Activated gamma-delta T cell treated with Interleukin-2 at 50 U/mL for 16 hours (primary cell): ENCODE data around the gene BTBD9.

ENCODE experiments used
- DNase-seq: peaks from one replicate; pipeline ENCODE4 v3.0.0-alpha.2; 2020

The BTBD9 gene

DNA sequence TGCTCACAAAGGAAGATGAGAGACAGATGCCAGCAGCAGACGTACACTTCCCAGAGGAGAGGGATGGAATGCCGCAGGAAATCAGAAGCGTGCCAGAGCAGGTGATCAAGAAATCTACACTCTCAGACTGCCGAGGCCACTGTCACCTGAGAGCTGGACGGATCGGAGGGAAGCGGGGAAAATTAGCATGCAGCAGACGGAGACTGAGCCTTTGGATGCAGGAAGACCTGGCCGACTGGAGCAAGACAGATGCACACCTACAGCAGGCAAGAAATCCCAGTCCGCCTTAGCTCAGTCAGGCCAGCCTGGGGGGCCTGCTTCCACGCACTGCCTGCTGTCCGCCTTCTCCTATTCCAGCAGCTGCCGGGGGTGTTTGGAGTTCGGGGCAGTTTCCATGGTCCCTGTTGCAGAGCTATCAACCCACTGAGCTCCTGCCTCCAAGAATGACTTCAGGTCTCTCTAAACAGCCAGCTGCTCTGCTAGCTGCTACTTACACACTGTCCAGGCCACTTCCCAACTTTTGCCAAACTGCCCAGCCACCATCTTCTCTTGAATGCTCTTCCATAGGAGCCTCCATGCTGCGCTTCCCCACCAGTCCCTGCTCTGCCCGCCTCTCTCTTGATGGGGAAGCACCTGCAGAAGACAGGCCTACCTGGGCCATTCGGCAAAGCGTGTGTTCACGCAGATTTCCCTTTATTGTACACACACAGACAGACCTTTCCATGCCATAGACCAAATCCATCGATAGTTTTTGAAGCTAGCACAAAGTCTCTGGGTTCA is 451.7 kb downstream of the BTBD9 start:
- DNase-seq = no peak

GRCh38 chr6:38187325-38187724 is 452.4 kb downstream of the BTBD9 start:
- no peak for DNase-seq

GRCh38 chr6:38185752-38186151 is 454.0 kb downstream of the BTBD9 start:
- DNase-seq = no peak

GRCh38 chr6:38185244-38185643 is 454.5 kb downstream of the BTBD9 start:
- no peak for DNase-seq

DNA sequence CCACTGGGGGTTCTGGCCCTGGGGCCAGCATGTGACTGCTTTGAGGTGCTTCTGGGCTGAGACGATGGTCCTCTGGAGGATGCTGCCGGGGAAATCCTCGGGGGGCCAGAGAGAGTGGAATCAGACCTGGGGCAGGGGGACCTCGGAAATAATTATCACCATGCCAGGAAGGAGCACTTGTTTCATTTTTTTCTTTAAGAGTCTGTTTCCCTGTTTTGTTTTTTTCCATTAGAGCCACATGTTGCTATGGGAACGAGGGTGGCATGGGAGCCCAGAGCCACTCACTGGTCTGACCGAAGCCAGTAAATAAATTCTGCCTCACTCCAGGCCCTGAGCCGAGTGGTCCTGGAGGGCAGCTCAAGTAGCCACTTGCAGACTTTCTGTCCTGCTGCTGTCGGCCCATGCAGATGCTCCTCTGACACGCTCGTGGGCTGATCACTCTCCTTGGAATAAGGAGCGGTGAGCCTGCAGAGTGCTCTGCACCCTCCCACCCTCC is 455.1 kb downstream of the BTBD9 start:
- DNase-seq = no peak

DNA sequence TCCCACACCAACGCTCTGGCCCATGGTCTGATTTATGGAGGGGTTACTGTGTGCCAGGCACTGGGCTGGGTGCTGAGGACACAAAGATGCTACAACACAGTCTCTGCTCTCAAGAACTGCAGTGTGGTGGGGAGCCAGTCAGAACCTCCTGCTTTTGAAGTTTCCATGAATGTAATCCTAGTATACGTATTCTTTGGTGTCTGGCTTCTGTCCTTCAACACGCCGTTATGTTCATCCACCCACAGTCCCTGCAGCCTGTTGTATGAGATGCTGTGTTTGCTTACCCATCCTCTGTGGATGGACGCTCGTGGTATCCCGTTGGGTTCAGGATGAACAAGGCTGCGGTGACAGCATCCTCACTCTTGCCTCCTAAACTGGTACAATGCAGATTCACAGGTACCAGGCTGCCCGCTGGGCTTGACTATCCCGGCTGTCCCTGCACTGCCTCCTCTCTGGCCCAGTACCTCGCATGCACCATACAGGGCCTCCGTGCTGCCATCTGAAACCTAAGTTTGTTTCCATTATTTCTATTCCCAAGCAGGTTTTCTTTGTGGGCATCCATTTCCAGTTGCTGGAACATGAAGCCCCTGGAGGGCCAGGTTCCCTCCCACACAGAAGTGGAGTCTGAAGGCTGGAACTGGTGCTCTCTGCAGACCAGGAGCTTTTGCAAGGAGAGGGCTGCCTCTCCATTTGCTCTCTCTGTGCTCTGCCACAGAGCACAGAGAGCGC is 455.7 kb downstream of the BTBD9 start:
- DNase-seq = no peak

- DNase-seq = no peak
Observed at GRCh38 chr6:38182426-38182825, 457.3 kb downstream of the BTBD9 start.

- no peak for DNase-seq
Observed at GRCh38 chr6:38180586-38180985, 459.1 kb downstream of the BTBD9 start.

- no peak for DNase-seq
Observed at GRCh38 chr6:38179794-38180430, 459.8 kb downstream of the BTBD9 start.

- no peak for DNase-seq
Observed at GRCh38 chr6:38179300-38179699, 460.4 kb downstream of the BTBD9 start.

- no peak for DNase-seq
Observed at GRCh38 chr6:38178584-38178886, 461.2 kb downstream of the BTBD9 start.

DNA sequence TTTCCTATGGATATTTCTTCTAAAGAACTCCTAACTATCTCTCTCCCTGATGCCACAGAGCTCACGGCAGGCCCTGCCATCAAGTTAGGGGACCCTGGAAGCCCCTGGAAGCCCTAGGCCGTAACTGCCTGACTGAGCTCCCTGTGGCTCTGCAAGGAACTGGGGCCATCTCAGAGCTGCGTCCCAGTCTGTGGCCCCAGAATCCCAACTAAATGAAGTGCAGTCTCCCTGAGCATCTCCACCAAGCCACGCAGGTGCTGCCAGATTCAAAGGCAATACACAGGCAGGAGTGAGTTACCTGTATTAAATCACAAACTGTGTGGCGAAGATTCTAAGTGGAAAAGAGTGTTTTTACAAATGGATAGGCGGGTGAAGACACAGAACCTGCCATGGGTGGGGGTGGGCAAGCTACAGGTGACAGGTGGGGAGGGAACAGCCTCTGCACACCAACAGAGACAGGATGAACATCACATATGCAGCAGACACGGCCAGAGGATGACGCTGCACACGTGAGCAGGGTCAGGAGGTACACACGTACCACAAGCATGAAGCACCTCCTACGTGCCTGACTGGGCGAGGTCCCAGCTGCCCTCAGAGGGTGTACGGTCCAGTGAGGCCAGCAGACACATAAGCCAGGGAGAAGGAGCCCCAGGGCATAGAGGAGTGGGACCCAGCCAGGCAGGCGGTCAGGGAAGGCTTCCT is 461.7 kb downstream of the BTBD9 start:
- no peak for DNase-seq

GRCh38 chr6:38176797-38177751 is 462.7 kb downstream of the BTBD9 start:
- DNase-seq = no peak

DNA sequence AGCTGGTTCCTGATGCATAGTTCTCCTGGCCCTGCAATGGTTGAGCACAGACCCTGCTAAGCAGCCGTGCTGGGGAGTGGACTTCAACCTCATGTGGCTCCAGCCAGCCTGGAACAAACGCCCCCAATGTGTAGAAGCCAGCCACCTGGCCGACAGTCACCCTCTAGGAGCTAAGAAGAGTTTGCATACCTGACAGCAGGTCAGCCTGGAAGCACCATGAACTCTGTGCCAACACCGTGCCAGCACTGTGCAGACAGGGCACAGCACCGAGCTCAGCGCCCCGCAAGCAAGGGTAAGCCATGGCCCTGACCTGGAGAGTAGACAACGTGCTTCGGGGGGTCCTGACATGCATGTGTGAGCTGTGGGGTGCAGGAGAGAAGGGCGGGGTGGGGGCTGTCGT is 463.9 kb downstream of the BTBD9 start:
- no peak for DNase-seq

- DNase-seq = no peak
Observed at GRCh38 chr6:38174806-38175495, 464.8 kb downstream of the BTBD9 start.

DNA sequence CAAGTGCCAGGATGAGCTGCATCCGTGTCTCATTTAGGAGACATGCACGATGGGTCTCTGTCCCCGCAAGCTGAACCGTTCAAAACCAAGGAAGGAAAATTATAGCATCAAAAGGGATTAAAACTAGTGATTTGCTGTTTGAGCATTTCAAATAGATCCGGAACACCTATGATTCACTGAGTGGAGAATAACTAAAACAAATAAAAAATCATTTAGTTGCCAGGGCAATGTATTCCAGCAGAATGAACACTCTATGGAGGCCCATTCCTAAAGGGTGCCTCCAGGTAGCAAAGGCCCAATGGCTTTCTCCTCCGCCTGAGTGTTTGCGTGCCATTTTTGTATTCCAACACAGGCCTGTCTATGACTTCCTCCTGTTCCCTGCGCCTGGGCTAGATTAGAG is 465.4 kb downstream of the BTBD9 start:
- DNase-seq = no peak

- DNase-seq = no peak
Observed at GRCh38 chr6:38173909-38174308, 465.8 kb downstream of the BTBD9 start.

GRCh38 chr6:38172739-38173410 is 466.9 kb downstream of the BTBD9 start:
- DNase-seq = no peak

GRCh38 chr6:38171997-38172738 is 467.6 kb downstream of the BTBD9 start:
- no peak for DNase-seq

DNA sequence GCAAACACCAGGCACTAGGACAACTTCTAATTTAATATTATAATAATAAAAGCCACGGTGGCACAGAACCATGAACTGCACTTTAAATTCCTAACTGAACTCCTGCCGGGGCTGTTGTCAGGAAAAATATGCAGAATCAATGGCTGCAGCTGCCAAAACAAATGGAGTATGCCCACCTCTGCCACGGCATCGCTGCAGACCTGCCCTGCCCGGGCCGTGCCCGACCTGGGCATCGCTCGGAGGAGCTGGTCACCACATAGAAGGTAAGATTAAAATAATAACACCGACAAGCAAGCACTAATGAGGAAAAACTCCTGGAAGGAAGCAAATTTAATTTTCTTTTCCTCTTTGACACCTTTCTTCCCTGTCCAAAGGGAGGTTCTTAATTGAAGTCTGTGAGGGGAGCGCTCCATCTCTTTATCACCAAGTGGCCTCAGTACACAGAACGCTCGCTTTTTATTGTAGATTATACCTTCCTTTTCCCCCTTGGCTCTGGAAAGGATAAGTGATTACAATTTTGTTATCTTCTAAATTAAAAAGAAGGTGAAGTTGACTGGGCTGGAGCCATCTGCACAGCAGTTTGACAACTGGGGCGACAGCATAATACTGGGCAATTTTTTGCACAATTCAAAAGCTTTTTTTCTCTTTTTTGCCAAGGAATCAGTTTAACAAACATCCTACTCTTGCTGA is 468.9 kb downstream of the BTBD9 start:
- DNase-seq = no peak
